SK-N-SH treated with all-trans-retinoic acid at 6 μM for 48 hours (cell line): ENCODE data around the gene GUCA2B.

Experiments
- ARNTL ChIP-seq: fragments of 450-650 bp; formaldehyde crosslinking; IDR thresholded peaks from 2 replicates; pipeline ENCODE4 v1.5.0; 2020; ENCODE audit warnings: low read depth, mild to moderate bottlenecking, moderate library complexity, borderline replicate concordance
- BACH2 ChIP-seq: fragments of 250-450 bp; sonication (Bioruptor Pico); IDR thresholded peaks from 2 replicates; pipeline ENCODE4 v1.9.0; 2021; ENCODE audit warnings: mild to moderate bottlenecking, borderline replicate concordance
- ESRRG ChIP-seq: fragments of 250-450 bp; sonication (Bioruptor Pico); IDR thresholded peaks from 2 replicates; pipeline ENCODE4 v1.6.1; 2021; ENCODE audit warnings: mild to moderate bottlenecking
- OSR1 ChIP-seq: fragments of 250-450 bp; sonication (Bioruptor Pico); IDR thresholded peaks from 2 replicates; pipeline ENCODE4 v1.8.0; 2022; ENCODE audit warnings: moderate library complexity, mild to moderate bottlenecking, inconsistent platforms
- PPARA ChIP-seq: fragments of 250-450 bp; sonication (Bioruptor Pico); IDR thresholded peaks from 2 replicates; pipeline ENCODE4 v1.5.0; 2020; ENCODE audit warnings: mild to moderate bottlenecking, borderline replicate concordance
- RARB ChIP-seq: fragments of 250-450 bp; sonication (Bioruptor Pico); IDR thresholded peaks from 2 replicates; pipeline ENCODE4 v1.8.0; 2021; ENCODE audit warnings: mild to moderate bottlenecking, moderate library complexity
- SNAI2 ChIP-seq: fragments of 250-450 bp; sonication (Bioruptor Pico); IDR thresholded peaks from 2 replicates; pipeline ENCODE4 v1.5.0; 2020; ENCODE audit warnings: mild to moderate bottlenecking, moderate library complexity
- TOX ChIP-seq: fragments of 250-450 bp; sonication (Bioruptor Pico); IDR thresholded peaks from 2 replicates; pipeline ENCODE4 v1.8.0; 2021; ENCODE audit warnings: mild to moderate bottlenecking, moderate library complexity, borderline replicate concordance
- ZC3H10 ChIP-seq: fragments of 250-450 bp; sonication (Bioruptor Pico); IDR thresholded peaks from 2 replicates; pipeline ENCODE4 v1.5.1; 2021; ENCODE audit warnings: mild to moderate bottlenecking, moderate library complexity
- ZFP3 ChIP-seq: fragments of 250-450 bp; sonication (Bioruptor Pico); IDR thresholded peaks from 2 replicates; pipeline ENCODE4 v1.5.0; 2020; ENCODE audit warnings: mild to moderate bottlenecking, moderate library complexity
- ZFP30 ChIP-seq: fragments of 450-650 bp; formaldehyde crosslinking; IDR thresholded peaks from 2 replicates; pipeline ENCODE4 v1.5.0; 2022; ENCODE audit warnings: mild to moderate bottlenecking, moderate library complexity
- TF ChIP-seq, protein P1 (sequence below): fragments of 250-450 bp; sonication (Bioruptor Pico); IDR thresholded peaks from 2 replicates; pipeline ENCODE4 v1.5.1; 2020; ENCODE audit warnings: low read depth, mild to moderate bottlenecking, moderate library complexity
- TF ChIP-seq, protein P2 (sequence below): fragments of 250-450 bp; sonication (Bioruptor Pico); IDR thresholded peaks from 2 replicates; pipeline ENCODE4 v1.8.0; 2020; ENCODE audit warnings: mild to moderate bottlenecking, moderate library complexity, borderline replicate concordance
- TF ChIP-seq, protein P3 (sequence below): fragments of 250-450 bp; sonication (Bioruptor Pico); IDR thresholded peaks from 2 replicates; pipeline ENCODE4 v1.8.0; 2021; ENCODE audit warnings: low read depth, mild to moderate bottlenecking, moderate library complexity, borderline replicate concordance

DNA sequence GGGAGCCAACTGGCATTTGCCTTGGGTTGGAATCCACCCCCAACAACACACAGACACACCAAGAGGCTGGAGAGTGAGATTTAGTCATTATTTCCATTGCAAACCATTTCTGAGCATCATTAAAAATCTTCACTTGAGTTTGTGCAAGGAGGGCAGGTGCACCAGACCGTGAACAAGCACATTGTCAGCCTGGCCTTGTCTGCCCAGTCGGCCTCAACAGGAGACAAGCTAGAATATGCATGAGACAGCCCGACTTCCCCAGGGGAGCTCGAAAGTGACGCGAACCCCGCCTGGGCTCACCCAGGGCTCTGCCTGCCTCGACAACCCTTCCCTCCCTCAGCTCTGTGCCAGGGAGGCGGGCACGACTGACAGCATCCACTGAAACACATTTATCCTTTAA is 15.4 kb upstream of the GUCA2B start:
- TF ChIP-seq ESRRG (CRISPR knock-in tag), result no peak
- no peak for TF ChIP-seq RARB (CRISPR knock-in tag)
- TF ChIP-seq OSR1 (CRISPR knock-in tag), result no peak
- TF ChIP-seq BACH2 (CRISPR knock-in tag), result no peak
- no peak for TF ChIP-seq TOX (CRISPR knock-in tag)
- TF ChIP-seq, protein P1, sequence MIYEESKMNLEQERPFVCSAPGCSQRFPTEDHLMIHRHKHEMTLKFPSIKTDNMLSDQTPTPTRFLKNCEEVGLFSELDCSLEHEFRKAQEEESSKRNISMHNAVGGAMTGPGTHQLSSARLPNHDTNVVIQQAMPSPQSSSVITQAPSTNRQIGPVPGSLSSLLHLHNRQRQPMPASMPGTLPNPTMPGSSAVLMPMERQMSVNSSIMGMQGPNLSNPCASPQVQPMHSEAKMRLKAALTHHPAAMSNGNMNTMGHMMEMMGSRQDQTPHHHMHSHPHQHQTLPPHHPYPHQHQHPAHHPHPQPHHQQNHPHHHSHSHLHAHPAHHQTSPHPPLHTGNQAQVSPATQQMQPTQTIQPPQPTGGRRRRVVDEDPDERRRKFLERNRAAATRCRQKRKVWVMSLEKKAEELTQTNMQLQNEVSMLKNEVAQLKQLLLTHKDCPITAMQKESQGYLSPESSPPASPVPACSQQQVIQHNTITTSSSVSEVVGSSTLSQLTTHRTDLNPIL (CRISPR knock-in tag), result no peak
- TF ChIP-seq ZFP30 (CRISPR knock-in tag), result no peak
- no peak for TF ChIP-seq ARNTL (CRISPR knock-in tag)
- TF ChIP-seq SNAI2 (CRISPR knock-in tag), result no peak
- TF ChIP-seq ZFP3 (CRISPR knock-in tag), result no peak
- no peak for TF ChIP-seq PPARA (CRISPR knock-in tag)
- TF ChIP-seq, protein P2, sequence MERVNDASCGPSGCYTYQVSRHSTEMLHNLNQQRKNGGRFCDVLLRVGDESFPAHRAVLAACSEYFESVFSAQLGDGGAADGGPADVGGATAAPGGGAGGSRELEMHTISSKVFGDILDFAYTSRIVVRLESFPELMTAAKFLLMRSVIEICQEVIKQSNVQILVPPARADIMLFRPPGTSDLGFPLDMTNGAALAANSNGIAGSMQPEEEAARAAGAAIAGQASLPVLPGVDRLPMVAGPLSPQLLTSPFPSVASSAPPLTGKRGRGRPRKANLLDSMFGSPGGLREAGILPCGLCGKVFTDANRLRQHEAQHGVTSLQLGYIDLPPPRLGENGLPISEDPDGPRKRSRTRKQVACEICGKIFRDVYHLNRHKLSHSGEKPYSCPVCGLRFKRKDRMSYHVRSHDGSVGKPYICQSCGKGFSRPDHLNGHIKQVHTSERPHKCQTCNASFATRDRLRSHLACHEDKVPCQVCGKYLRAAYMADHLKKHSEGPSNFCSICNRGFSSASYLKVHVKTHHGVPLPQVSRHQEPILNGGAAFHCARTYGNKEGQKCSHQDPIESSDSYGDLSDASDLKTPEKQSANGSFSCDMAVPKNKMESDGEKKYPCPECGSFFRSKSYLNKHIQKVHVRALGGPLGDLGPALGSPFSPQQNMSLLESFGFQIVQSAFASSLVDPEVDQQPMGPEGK (CRISPR knock-in tag), result no peak
- TF ChIP-seq, protein P3, sequence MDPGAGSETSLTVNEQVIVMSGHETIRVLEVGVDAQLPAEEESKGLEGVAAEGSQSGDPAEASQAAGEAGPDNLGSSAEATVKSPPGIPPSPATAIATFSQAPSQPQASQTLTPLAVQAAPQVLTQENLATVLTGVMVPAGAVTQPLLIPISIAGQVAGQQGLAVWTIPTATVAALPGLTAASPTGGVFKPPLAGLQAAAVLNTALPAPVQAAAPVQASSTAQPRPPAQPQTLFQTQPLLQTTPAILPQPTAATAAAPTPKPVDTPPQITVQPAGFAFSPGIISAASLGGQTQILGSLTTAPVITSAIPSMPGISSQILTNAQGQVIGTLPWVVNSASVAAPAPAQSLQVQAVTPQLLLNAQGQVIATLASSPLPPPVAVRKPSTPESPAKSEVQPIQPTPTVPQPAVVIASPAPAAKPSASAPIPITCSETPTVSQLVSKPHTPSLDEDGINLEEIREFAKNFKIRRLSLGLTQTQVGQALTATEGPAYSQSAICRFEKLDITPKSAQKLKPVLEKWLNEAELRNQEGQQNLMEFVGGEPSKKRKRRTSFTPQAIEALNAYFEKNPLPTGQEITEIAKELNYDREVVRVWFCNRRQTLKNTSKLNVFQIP (CRISPR knock-in tag), result no peak
- TF ChIP-seq ZC3H10 (CRISPR knock-in tag), result no peak
